ENCODE data around the gene IFNL4.
"Not testable (repeated sequence)": the region's sequence is repeated elsewhere in the genome, so short reads cannot be mapped to it uniquely, and the experiment has no call there.

Gene IFNL4

GRCh38 chr19:39254531-39255345, 6.1 kb upstream of the IFNL4 start:
- no peak for DNase-seq

GRCh38 chr19:39253374-39254149, 4.9 kb upstream of the IFNL4 start:
- no peak for DNase-seq

GRCh38 chr19:39252458-39252857, 3.8 kb upstream of the IFNL4 start:
- no peak for DNase-seq

- no peak for DNase-seq
Measured at GRCh38 chr19:39251846-39252245, 3.2 kb upstream of the IFNL4 start.

GRCh38 chr19:39251081-39251480, 2.4 kb upstream of the IFNL4 start:
- no peak for DNase-seq

GRCh38 chr19:39247701-39248664, 673 bp downstream of the IFNL4 start:
- peak; percentile 29 to 44 for DNase-seq

- peak; percentile 43 to 52 for DNase-seq
Measured at GRCh38 chr19:39246951-39247669, 1.5 kb downstream of the IFNL4 start.

GRCh38 chr19:39245166-39245565, 3.5 kb downstream of the IFNL4 start:
- DNase-seq, result not testable (repeated sequence)

GRCh38 chr19:39244410-39245100, 4.1 kb downstream of the IFNL4 start, which contains the start of gene IFNL3:
Gene IFNL3 (minus strand): TSS chr19:39245006. CDS start chr19:39244967, 39 bp downstream.
- not testable (repeated sequence) for DNase-seq

GRCh38 chr19:39243741-39244140, 4.9 kb downstream of the IFNL4 start:
- DNase-seq, result not testable (repeated sequence)

- no peak for DNase-seq
Measured at GRCh38 chr19:39240421-39240820, 8.2 kb downstream of the IFNL4 start.

GRCh38 chr19:39238944-39239343, 9.7 kb downstream of the IFNL4 start:
- no peak for DNase-seq

- DNase-seq, result no peak
Measured at GRCh38 chr19:39238209-39238608, 10.4 kb downstream of the IFNL4 start.

- DNase-seq, result peak; percentile 43 to 60
Measured at GRCh38 chr19:39237200-39238184, 11.2 kb downstream of the IFNL4 start.

GRCh38 chr19:39236527-39236926, 12.1 kb downstream of the IFNL4 start:
- peak; percentile 35 to 53 for DNase-seq

- DNase-seq, result no peak
Measured at GRCh38 chr19:39232708-39233107, 15.9 kb downstream of the IFNL4 start.

- DNase-seq, result no peak
Measured at GRCh38 chr19:39230096-39230764, 18.4 kb downstream of the IFNL4 start.

GRCh38 chr19:39224910-39225309, 23.7 kb downstream of the IFNL4 start:
- no peak for DNase-seq

- DNase-seq, result no peak
Measured at GRCh38 chr19:39223703-39224279, 24.9 kb downstream of the IFNL4 start.
